ENCODE data around the gene ADO. TPM values are rescaled to one million over a fixed set of nuclear protein-coding genes. Genes with fewer than 3 reads are reported as not detected.

ADO gene
- total and polyA plus RNA-seq, 2 of the 13 experiments (the other 11 are each of a cell fraction or from before 2014, with no cell fraction given), result 8.9 to 15.9 TPM

- FAIRE-seq (no peak), DNase-seq (ENCODE audit: low spot score) (no peak), ATAC-seq (no peak)
- Histone ChIP-seq H3K36me3 (replicated peaks in 1 of 2; ENCODE audit: control insufficient read depth in 1 of 2, insufficient read depth in 2 of 2, low read length in 2 of 2) (no peaks in the 10 kb centered on the region), H3K9ac (ENCODE audit: insufficient read depth, low read depth, low read length) (no peak overlapping the region), H3K79me2 (ENCODE audit: insufficient read depth, low read length) (no peaks in the 10 kb centered on the region), H3K9me3 (ENCODE audit: low read length) (no peaks in the 10 kb centered on the region), H3K4me3 (replicated peaks in 1 of 3; ENCODE audit: insufficient read depth in 1 of 3, low read depth in 2 of 3, low read length in 3 of 3) (no peak overlapping the region), H3K4me2 (ENCODE audit: low read depth, low read length) (no peak overlapping the region), H3K27me3 (ENCODE audit: control insufficient read depth in 1 of 2, insufficient read depth in 2 of 2, low read length in 2 of 2) (peaks cover 4 to 18% of the 10 kb centered on the region in 2 experiments; a peak in 4 of 5 replicates), H3K4me1 (ENCODE audit: insufficient read depth, low read length) (peaks cover 23% of the 10 kb centered on the region), H4K20me1 (ENCODE audit: insufficient read depth, low read length) (no peaks in the 10 kb centered on the region), H2AFZ (ENCODE audit: low read length) (no peak overlapping the region), H3K27ac (ENCODE audit: extremely low read length, insufficient read depth, low read length) (no peak overlapping the region)
- intact Hi-C loops (cut with micrococcal nuclease; ENCODE audit: unreplicated experiment) (no loop called here), in situ Hi-C loops (cut with HindIII; ENCODE audit: extremely low pct_ligation_motif_present, low pct_unique_long_range_greater_than_20kb) (loop anchor here (5.0 to 25.0 kb wide), 2 partner anchors 207 to 557 kb away; partner anchors contain the start of gene RTKN2)
- CTCF ChIA-PET (ENCODE audit: low intra/inter-chr PET ratio, low total read pairs), result no interaction called here
- TF ChIP-seq ZNF138 (CRISPR knock-in tag; IDR thresholded peaks at IDR 0.05; ENCODE audit: low read depth) (no peak), ZNF562 (CRISPR knock-in tag; IDR thresholded peaks at IDR 0.05; ENCODE audit: borderline replicate concordance) (no peak), ZNF558 (CRISPR knock-in tag; IDR thresholded peaks at IDR 0.05; ENCODE audit: borderline replicate concordance) (no peak), MATR3 (CRISPR knock-in tag; IDR thresholded peaks at IDR 0.05) (no peak), HOXA7 (CRISPR knock-in tag; IDR thresholded peaks at IDR 0.05) (no peak), ZNF329 (CRISPR knock-in tag; IDR thresholded peaks at IDR 0.05; ENCODE audit: low read depth) (no peak), KDM5A (IDR thresholded peaks at IDR 0.05; ENCODE audit: borderline replicate concordance, low read length) (no peak), ZNF510 (CRISPR knock-in tag; IDR thresholded peaks at IDR 0.05; ENCODE audit: low read depth) (no peak), ARID2 (CRISPR knock-in tag; IDR thresholded peaks at IDR 0.05; ENCODE audit: borderline replicate concordance) (no peak), JUNB (CRISPR knock-in tag; IDR thresholded peaks at IDR 0.05; ENCODE audit: borderline replicate concordance) (no peak), ZNF83 (CRISPR knock-in tag; IDR thresholded peaks at IDR 0.05; ENCODE audit: borderline replicate concordance) (no peak), ZNF136 (CRISPR knock-in tag; IDR thresholded peaks at IDR 0.05; ENCODE audit: low read depth) (no peak), ZNF772 (CRISPR knock-in tag; IDR thresholded peaks at IDR 0.05) (no peak), ZNF724P (CRISPR knock-in tag; IDR thresholded peaks at IDR 0.05; ENCODE audit: borderline replicate concordance) (no peak), ZNF326 (CRISPR knock-in tag; IDR thresholded peaks at IDR 0.05; ENCODE audit: borderline replicate concordance) (no peak), GLMP (CRISPR knock-in tag; IDR thresholded peaks at IDR 0.05; ENCODE audit: borderline replicate concordance) (no peak), U2AF1 (optimal IDR thresholded peaks at IDR 0.05; ENCODE audit: low read depth, low read length) (no peak), ZNF232 (CRISPR knock-in tag; IDR thresholded peaks at IDR 0.05; ENCODE audit: borderline replicate concordance) (no peak)
- TF ChIP-seq, protein P1, sequence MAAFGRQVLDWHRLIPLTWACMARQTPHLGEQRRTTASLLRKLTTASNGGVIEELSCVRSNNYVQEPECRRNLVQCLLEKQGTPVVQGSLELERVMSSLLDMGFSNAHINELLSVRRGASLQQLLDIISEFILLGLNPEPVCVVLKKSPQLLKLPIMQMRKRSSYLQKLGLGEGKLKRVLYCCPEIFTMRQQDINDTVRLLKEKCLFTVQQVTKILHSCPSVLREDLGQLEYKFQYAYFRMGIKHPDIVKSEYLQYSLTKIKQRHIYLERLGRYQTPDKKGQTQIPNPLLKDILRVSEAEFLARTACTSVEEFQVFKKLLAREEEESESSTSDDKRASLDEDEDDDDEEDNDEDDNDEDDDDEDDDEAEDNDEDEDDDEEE (CRISPR knock-in tag; IDR thresholded peaks at IDR 0.05), result no peak
- POLR2A ChIA-PET, result no interaction called here
- BruUV-seq (replicated peaks), result no TSS peak
- WGBS (ENCODE audit: low lambda C conversion rate), result 55% methylated on average over 14 of the region's 19 CpGs
Measured at GRCh38 chr10:62819141-62819920, 14.8 kb downstream of the ADO start.
